K562 (cell line): ENCODE results near the gene GCDH. TPM values are rescaled to one million over a fixed set of nuclear protein-coding genes. Genes with fewer than 3 reads are reported as not detected.
A peak's percentile ranks its signal among the peaks of the same experiment; 100 is the strongest.

Experiments
- ARNT ChIP-seq, 2 experiments: fragments of 450-650 bp; IDR thresholded peaks; 2 replicates each; pipeline ENCODE4 v1.6.1; 2016; ENCODE audit warnings: mild to moderate bottlenecking in 1 of 2
- BMI1 ChIP-seq: fragments of 150-350 bp; IDR thresholded peaks from 2 replicates; pipeline ENCODE4 v1.6.1; 2014; ENCODE audit warnings: low read length
- CCNT2 ChIP-seq: IDR thresholded peaks from 2 replicates; pipeline ENCODE4 v1.6.1; 2011; ENCODE audit warnings: borderline replicate concordance, low read depth, mild to moderate bottlenecking, moderate library complexity, mixed read lengths, low read length; ENCODE audit not compliant: insufficient read length; ENCODE audit errors: extremely low read depth
- EHMT2 ChIP-seq: fragments of 450-650 bp; IDR thresholded peaks from 2 replicates; pipeline ENCODE4 v1.6.1; 2018; ENCODE audit warnings: antibody characterized with exemption
- EP300 ChIP-seq: IDR thresholded peaks from 2 replicates; pipeline ENCODE4 v1.6.1; 2012; ENCODE audit warnings: low read length, improper control_type of control experiment
- FOXJ3 ChIP-seq: sonication (generic); formaldehyde crosslinking; IDR thresholded peaks from 2 replicates; pipeline ENCODE4 v1.4.0; 2020; ENCODE audit warnings: mild to moderate bottlenecking, missing genetic modification reagents
- GATAD2A ChIP-seq: fragments of 450-650 bp; IDR thresholded peaks from 2 replicates; pipeline ENCODE4 v1.6.1; 2017
- KLF10 ChIP-seq: fragments of 250-450 bp; sonication (Bioruptor Pico); IDR thresholded peaks from 2 replicates; pipeline ENCODE4 v1.6.1; 2021; ENCODE audit warnings: matching md5 sums
- PHF21A ChIP-seq: fragments of 450-650 bp; IDR thresholded peaks from 2 replicates; pipeline ENCODE4 v1.6.1; 2017; ENCODE audit warnings: low read depth, borderline replicate concordance
- PHTF2 ChIP-seq: fragments of 250-450 bp; sonication (Bioruptor Pico); IDR thresholded peaks from 2 replicates; pipeline ENCODE4 v1.5.0; 2021; ENCODE audit warnings: mild to moderate bottlenecking
- SMAD4 ChIP-seq: fragments of 250-450 bp; sonication (Bioruptor Pico); conservative IDR thresholded peaks from 2 replicates; pipeline ENCODE4 v1.8.0; 2021; ENCODE audit warnings: inconsistent platforms, mild to moderate bottlenecking, moderate library complexity
- STAG1 ChIP-seq: sonication (generic); formaldehyde crosslinking; IDR thresholded peaks from 2 replicates; pipeline ENCODE4 v1.5.0; 2020; ENCODE audit warnings: missing genetic modification reagents, borderline replicate concordance
- ZNF12 ChIP-seq: sonication (generic); formaldehyde crosslinking; IDR thresholded peaks from 2 replicates; pipeline ENCODE4 v1.4.0; 2020; ENCODE audit warnings: mild to moderate bottlenecking, missing genetic modification reagents
- ZNF23 ChIP-seq: fragments of 250-450 bp; sonication (Bioruptor Pico); IDR thresholded peaks from 2 replicates; pipeline ENCODE4 v1.4.0; 2020; ENCODE audit warnings: mild to moderate bottlenecking
- ZNF445 ChIP-seq: fragments of 250-450 bp; sonication (Bioruptor Pico); IDR thresholded peaks from 2 replicates; pipeline ENCODE4 v1.4.0; 2020; ENCODE audit warnings: low read depth, mild to moderate bottlenecking, moderate library complexity
- polyA plus RNA-seq, 8 experiments: library from polyadenylated mRNA; depleted of rRNA in 4 of 8; stranded (reverse) in 5 of 8; unstranded in 3 of 8; fragments of >200 nt; fragmentation: Nextera tagmentation in 2 of 8; fragmentation: Illumina TruSeq in 1 of 8; extraction: Ambion mirVana in 2 of 8; extraction: Trizol in 1 of 8; gene quantifications; 2 replicates each; pipeline versions ENCODE4 v1.2.1 to v1.2.3, GENCODE V29; 2011 to 2014; ENCODE audit warnings: inconsistent platforms in 1 of 8, missing spikeins in 1 of 8
- total RNA-seq, 7 experiments: library from RNA; depleted of rRNA in 6 of 7; stranded (reverse); fragments of >200 nt in 6 of 7; fragmentation: Illumina TruSeq in 2 of 7; extraction: Trizol in 2 of 7; gene quantifications; 2 replicates each; pipeline versions ENCODE4 v1.2.1 to v1.2.3, GENCODE V29; 2011 to 2021; ENCODE audit warnings: low replicate concordance in 1 of 7
- TF ChIP-seq, protein P1 (sequence below): fragments of 450-650 bp; formaldehyde crosslinking; IDR thresholded peaks from 2 replicates; pipeline ENCODE4 v1.4.0; 2022; ENCODE audit warnings: missing genetic modification characterization
- TF ChIP-seq, protein P2 (sequence below): sonication (generic); formaldehyde crosslinking; IDR thresholded peaks from 2 replicates; pipeline ENCODE4 v1.9.0; 2022; ENCODE audit warnings: mild to moderate bottlenecking, missing genetic modification reagents
- TF ChIP-seq, protein P3 (sequence below), 2 experiments: fragments of 450-650 bp; conservative IDR thresholded peaks; 2 replicates each; pipeline ENCODE4 v1.6.1; 2017; ENCODE audit warnings: mild to moderate bottlenecking in 2 of 2, moderate library complexity in 2 of 2
- TF ChIP-seq, protein P4 (sequence below): conservative IDR thresholded peaks from 2 replicates; pipeline ENCODE4 v1.6.1; 2011; ENCODE audit warnings: low read depth, mild to moderate bottlenecking, low read length; ENCODE audit not compliant: control insufficient read depth
- TF ChIP-seq, protein P5 (sequence below): IDR thresholded peaks from 3 replicates; pipeline ENCODE4 v1.6.1; 2011; ENCODE audit warnings: borderline replicate concordance, mild to moderate bottlenecking, moderate library complexity; ENCODE audit not compliant: insufficient read length; ENCODE audit errors: extremely low read depth

GCDH gene
- total and polyA plus RNA-seq, 9 of the 15 experiments (the other 6 are each of a cell fraction or from before 2014, with no cell fraction given) = 2.9 to 50.8 (median 19.1) TPM

DNA sequence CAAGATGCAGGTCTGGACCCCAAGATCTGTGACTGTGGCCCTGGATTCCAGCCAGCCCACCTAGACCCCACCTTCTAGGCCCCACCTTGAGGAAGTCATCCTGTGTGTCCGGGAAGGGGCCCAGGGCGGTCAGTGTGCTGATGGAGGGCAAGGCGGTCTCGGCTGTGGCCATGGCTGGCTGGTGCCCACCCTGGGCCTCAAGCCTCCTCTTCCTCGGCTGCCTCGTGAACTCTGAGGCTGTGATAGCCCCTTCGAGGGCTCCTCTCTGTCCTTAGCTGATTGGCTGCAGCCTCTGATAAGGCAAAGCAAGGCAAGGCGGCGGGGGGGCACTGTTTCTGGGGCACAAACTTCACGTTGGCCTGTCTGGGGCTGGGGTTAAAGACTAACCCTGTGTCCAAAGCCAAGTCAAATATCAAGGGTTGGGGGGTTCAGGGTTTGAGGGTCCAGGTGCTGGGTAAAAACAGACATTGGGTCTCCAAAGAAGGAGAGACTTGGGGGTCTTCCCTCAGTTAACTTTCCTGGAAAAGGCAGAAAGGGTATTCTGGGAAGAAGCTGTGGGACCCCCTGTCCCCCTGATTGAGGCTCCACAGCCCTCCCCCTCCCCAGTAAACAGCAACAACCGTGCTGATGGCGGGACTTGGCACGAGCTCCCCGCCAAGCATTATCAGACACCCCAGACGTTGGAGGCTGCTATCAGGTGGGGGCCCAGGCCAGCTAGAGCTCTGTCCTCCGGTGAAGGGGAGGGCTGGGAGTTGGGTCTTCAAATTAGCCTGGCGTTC is 3.8 kb upstream of the GCDH start, which contains the start of gene KLF1 (continued):
- TF ChIP-seq SMAD4 = peak; percentile 72
- TF ChIP-seq, protein P1, sequence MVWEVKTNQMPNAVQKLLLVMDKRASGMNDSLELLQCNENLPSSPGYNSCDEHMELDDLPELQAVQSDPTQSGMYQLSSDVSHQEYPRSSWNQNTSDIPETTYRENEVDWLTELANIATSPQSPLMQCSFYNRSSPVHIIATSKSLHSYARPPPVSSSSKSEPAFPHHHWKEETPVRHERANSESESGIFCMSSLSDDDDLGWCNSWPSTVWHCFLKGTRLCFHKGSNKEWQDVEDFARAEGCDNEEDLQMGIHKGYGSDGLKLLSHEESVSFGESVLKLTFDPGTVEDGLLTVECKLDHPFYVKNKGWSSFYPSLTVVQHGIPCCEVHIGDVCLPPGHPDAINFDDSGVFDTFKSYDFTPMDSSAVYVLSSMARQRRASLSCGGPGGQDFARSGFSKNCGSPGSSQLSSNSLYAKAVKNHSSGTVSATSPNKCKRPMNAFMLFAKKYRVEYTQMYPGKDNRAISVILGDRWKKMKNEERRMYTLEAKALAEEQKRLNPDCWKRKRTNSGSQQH (CRISPR knock-in tag) = no peak
- TF ChIP-seq, protein P2, sequence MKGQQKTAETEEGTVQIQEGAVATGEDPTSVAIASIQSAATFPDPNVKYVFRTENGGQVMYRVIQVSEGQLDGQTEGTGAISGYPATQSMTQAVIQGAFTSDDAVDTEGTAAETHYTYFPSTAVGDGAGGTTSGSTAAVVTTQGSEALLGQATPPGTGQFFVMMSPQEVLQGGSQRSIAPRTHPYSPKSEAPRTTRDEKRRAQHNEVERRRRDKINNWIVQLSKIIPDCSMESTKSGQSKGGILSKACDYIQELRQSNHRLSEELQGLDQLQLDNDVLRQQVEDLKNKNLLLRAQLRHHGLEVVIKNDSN (CRISPR knock-in tag) = peak; percentile 42; the same call in 1 of the 2 replicates
- TF ChIP-seq GATAD2A = peak; percentile 87; the same call in 1 of the 2 replicates
- 0 out of 2 replicates have a peak, but pooled peaks have one; percentile 48 for TF ChIP-seq ZNF12 (CRISPR knock-in tag)
- TF ChIP-seq, protein P3, sequence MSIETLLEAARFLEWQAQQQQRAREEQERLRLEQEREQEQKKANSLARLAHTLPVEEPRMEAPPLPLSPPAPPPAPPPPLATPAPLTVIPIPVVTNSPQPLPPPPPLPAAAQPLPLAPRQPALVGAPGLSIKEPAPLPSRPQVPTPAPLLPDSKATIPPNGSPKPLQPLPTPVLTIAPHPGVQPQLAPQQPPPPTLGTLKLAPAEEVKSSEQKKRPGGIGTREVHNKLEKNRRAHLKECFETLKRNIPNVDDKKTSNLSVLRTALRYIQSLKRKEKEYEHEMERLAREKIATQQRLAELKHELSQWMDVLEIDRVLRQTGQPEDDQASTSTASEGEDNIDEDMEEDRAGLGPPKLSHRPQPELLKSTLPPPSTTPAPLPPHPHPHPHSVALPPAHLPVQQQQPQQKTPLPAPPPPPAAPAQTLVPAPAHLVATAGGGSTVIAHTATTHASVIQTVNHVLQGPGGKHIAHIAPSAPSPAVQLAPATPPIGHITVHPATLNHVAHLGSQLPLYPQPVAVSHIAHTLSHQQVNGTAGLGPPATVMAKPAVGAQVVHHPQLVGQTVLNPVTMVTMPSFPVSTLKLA (conservative IDR thresholded peaks at IDR 0.05) = peak; percentile 54 to 84; a peak in 3 of 4 replicates
- TF ChIP-seq FOXJ3 (CRISPR knock-in tag) = no peak
- TF ChIP-seq PHTF2 (CRISPR knock-in tag) = no peak
- no peak for TF ChIP-seq BMI1
- TF ChIP-seq ZNF23 (CRISPR knock-in tag) = no peak
- TF ChIP-seq KLF10 = no peak
- peak in 1 of 2 experiments; percentile 71; a peak in 1 of 4 replicates for TF ChIP-seq ARNT (IDR thresholded peaks at IDR 0.05)
- TF ChIP-seq, protein P4, sequence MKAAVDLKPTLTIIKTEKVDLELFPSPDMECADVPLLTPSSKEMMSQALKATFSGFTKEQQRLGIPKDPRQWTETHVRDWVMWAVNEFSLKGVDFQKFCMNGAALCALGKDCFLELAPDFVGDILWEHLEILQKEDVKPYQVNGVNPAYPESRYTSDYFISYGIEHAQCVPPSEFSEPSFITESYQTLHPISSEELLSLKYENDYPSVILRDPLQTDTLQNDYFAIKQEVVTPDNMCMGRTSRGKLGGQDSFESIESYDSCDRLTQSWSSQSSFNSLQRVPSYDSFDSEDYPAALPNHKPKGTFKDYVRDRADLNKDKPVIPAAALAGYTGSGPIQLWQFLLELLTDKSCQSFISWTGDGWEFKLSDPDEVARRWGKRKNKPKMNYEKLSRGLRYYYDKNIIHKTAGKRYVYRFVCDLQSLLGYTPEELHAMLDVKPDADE = 0 out of 2 replicates have a peak, but pooled peaks have one; percentile 49
- TF ChIP-seq EHMT2 = no peak
- TF ChIP-seq, protein P5, sequence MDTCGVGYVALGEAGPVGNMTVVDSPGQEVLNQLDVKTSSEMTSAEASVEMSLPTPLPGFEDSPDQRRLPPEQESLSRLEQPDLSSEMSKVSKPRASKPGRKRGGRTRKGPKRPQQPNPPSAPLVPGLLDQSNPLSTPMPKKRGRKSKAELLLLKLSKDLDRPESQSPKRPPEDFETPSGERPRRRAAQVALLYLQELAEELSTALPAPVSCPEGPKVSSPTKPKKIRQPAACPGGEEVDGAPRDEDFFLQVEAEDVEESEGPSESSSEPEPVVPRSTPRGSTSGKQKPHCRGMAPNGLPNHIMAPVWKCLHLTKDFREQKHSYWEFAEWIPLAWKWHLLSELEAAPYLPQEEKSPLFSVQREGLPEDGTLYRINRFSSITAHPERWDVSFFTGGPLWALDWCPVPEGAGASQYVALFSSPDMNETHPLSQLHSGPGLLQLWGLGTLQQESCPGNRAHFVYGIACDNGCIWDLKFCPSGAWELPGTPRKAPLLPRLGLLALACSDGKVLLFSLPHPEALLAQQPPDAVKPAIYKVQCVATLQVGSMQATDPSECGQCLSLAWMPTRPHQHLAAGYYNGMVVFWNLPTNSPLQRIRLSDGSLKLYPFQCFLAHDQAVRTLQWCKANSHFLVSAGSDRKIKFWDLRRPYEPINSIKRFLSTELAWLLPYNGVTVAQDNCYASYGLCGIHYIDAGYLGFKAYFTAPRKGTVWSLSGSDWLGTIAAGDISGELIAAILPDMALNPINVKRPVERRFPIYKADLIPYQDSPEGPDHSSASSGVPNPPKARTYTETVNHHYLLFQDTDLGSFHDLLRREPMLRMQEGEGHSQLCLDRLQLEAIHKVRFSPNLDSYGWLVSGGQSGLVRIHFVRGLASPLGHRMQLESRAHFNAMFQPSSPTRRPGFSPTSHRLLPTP = no peak
- TF ChIP-seq PHF21A = no peak
- TF ChIP-seq STAG1 (CRISPR knock-in tag) = no peak
- TF ChIP-seq CCNT2 = peak; percentile 79
- peak; percentile 90 for TF ChIP-seq EP300
- no peak for TF ChIP-seq ZNF445 (CRISPR knock-in tag)
